Liver (tissue), 9 donors: ENCODE measurements around the gene KCNJ11. TPM values are rescaled to one million over a fixed set of nuclear protein-coding genes. Genes with fewer than 3 reads are reported as not detected.

Experiments used
- DNase-seq: peaks from one replicate; pipeline ENCODE4 v3.0.0-alpha.2; 2017; ENCODE audit warnings: low spot score
- H3K27ac ChIP-seq, 2 donors: one replicate each; pipeline ENCODE4 v1.7.0; 2013; ENCODE audit warnings: inconsistent platforms in 2 of 2, low read length in 2 of 2, control low read depth in 1 of 2, low read depth in 1 of 2, mild to moderate bottlenecking in 1 of 2
- H3K27me3 ChIP-seq, 4 donors: one replicate each; pipeline versions ENCODE4 v1.6.1 to v1.7.0; 2013; ENCODE audit warnings: low read length in 3 of 4, inconsistent platforms in 1 of 4, mild to moderate bottlenecking in 1 of 4, moderate library complexity in 1 of 4; ENCODE audit not compliant: control insufficient read depth in 4 of 4, insufficient read depth in 4 of 4
- H3K36me3 ChIP-seq, 4 donors: one replicate each; pipeline versions ENCODE4 v1.6.1 to v1.7.0; 2013; ENCODE audit warnings: low read length in 3 of 4, mild to moderate bottlenecking in 3 of 4, low read depth in 1 of 4, moderate library complexity in 1 of 4; ENCODE audit not compliant: control insufficient read depth in 4 of 4, insufficient read depth in 3 of 4
- H3K4me1 ChIP-seq, 4 donors: one replicate each; pipeline versions ENCODE4 v1.6.1 to v1.7.0; 2013; ENCODE audit warnings: low read length in 3 of 4, mild to moderate bottlenecking in 3 of 4, moderate library complexity in 1 of 4; ENCODE audit not compliant: control insufficient read depth in 4 of 4, insufficient read depth in 4 of 4
- H3K4me3 ChIP-seq, 3 donors: one replicate each; pipeline versions ENCODE4 v1.6.1 to v1.7.0; 2013; ENCODE audit warnings: low read length in 3 of 3, control low read depth in 1 of 3, low read depth in 1 of 3, mild to moderate bottlenecking in 1 of 3
- H3K9ac ChIP-seq, 2 donors: one replicate each; pipeline ENCODE4 v1.7.0; 2013; ENCODE audit warnings: low read length in 2 of 2, mild to moderate bottlenecking in 2 of 2, moderate library complexity in 2 of 2, control low read depth in 1 of 2, low read depth in 1 of 2
- H3K9me3 ChIP-seq, 4 donors: one replicate each; pipeline versions ENCODE4 v1.6.1 to v1.7.0; 2013; ENCODE audit warnings: low read length in 3 of 4; ENCODE audit not compliant: control insufficient read depth in 4 of 4
- EGR1 ChIP-seq, 2 donors: IDR thresholded peaks; 2 replicates each; pipeline ENCODE4 v1.6.1; 2016 to 2018; ENCODE audit warnings: antibody characterized with exemption in 2 of 2, low read depth in 2 of 2
- FOXA1 ChIP-seq: IDR thresholded peaks from 2 replicates; pipeline ENCODE4 v1.6.1; 2016; ENCODE audit warnings: antibody characterized with exemption
- FOXA2 ChIP-seq: IDR thresholded peaks from 2 replicates; pipeline ENCODE4 v1.6.1; 2016; ENCODE audit warnings: antibody characterized with exemption
- GABPA ChIP-seq, 2 donors: IDR thresholded peaks in 1 of 2; conservative IDR thresholded peaks in 1 of 2; 2 replicates each; pipeline ENCODE4 v1.6.1; 2016; ENCODE audit warnings: antibody characterized with exemption in 2 of 2, mild to moderate bottlenecking in 1 of 2, moderate library complexity in 1 of 2
- HNF4A ChIP-seq, 2 donors: conservative IDR thresholded peaks; 2 replicates each; pipeline ENCODE4 v1.6.1; 2016; ENCODE audit warnings: antibody characterized with exemption in 2 of 2, mild to moderate bottlenecking in 2 of 2
- HNF4G ChIP-seq: IDR thresholded peaks from 2 replicates; pipeline ENCODE4 v1.6.1; 2016; ENCODE audit warnings: antibody characterized with exemption
- JUND ChIP-seq, 2 donors: IDR thresholded peaks; 2 replicates each; pipeline ENCODE4 v1.6.1; 2016; ENCODE audit warnings: antibody characterized with exemption in 2 of 2
- NR2F2 ChIP-seq: IDR thresholded peaks from 2 replicates; pipeline ENCODE4 v1.6.1; 2016; ENCODE audit warnings: antibody characterized with exemption
- RAD21 ChIP-seq, 2 donors: IDR thresholded peaks; 2 replicates each; pipeline ENCODE4 v1.6.1; 2016; ENCODE audit warnings: antibody characterized with exemption in 2 of 2, mild to moderate bottlenecking in 2 of 2
- RXRA ChIP-seq, 2 donors: IDR thresholded peaks; 2 replicates each; pipeline ENCODE4 v1.6.1; 2017 to 2018; ENCODE audit warnings: antibody characterized with exemption in 2 of 2, mild to moderate bottlenecking in 1 of 2
- SP1 ChIP-seq: IDR thresholded peaks from 2 replicates; pipeline ENCODE4 v1.6.1; 2018; ENCODE audit warnings: antibody characterized with exemption, mild to moderate bottlenecking
- TAF1 ChIP-seq: conservative IDR thresholded peaks from 2 replicates; pipeline ENCODE4 v1.6.1; 2016; ENCODE audit warnings: antibody characterized with exemption, mild to moderate bottlenecking
- YY1 ChIP-seq: IDR thresholded peaks from 2 replicates; pipeline ENCODE4 v1.6.1; 2016; ENCODE audit warnings: antibody characterized with exemption, mild to moderate bottlenecking
- WGBS: extraction: QIAGEN DNeasy Blood & Tissue Kit; methylation state at CpG from one replicate; pipeline ENCODE4 v1.1.7; 2013; 5-methylcytosine and 5-hydroxymethylcytosine counted together
- polyA plus RNA-seq, 2 donors: library from polyadenylated mRNA; stranded (reverse) in 1 of 2; unstranded in 1 of 2; fragments of 200-250 nt in 1 of 2; fragments of >200 nt in 1 of 2; fragmentation: Nextera tagmentation in 1 of 2; extraction: Ambion mirVana in 1 of 2; gene quantifications; one replicate each; pipeline versions ENCODE4 v1.2.1 to v1.2.3, GENCODE V29; 2013 to 2015
- total RNA-seq, 2 donors: library from RNA; depleted of rRNA; stranded (reverse); fragments of >200 nt; gene quantifications; one replicate each; pipeline ENCODE4 v1.2.3, GENCODE V29; 2014
- TF ChIP-seq, protein P1 (sequence below): IDR thresholded peaks from 2 replicates; pipeline ENCODE4 v1.6.1; 2016; ENCODE audit warnings: antibody characterized with exemption
- TF ChIP-seq, protein P2 (sequence below): IDR thresholded peaks from 2 replicates; pipeline ENCODE4 v1.6.1; 2016; ENCODE audit warnings: antibody characterized with exemption
- TF ChIP-seq, protein P3 (sequence below): IDR thresholded peaks from 2 replicates; pipeline ENCODE4 v1.6.1; 2016; ENCODE audit warnings: antibody characterized with exemption, mild to moderate bottlenecking
- TF ChIP-seq, protein P4 (sequence below): fragments of 150-350 bp; IDR thresholded peaks from 2 replicates; pipeline ENCODE4 v1.5.1; 2017; ENCODE audit warnings: improper control_type of control experiment, low read depth, low read length; ENCODE audit not compliant: missing input control
- TF ChIP-seq, protein P5 (sequence below): IDR thresholded peaks from 2 replicates; pipeline ENCODE4 v1.6.1; 2016; ENCODE audit warnings: antibody characterized with exemption
- donor health status: healthy.
- donor health status: healthy.
- donor health status: healthy.
- donor health status: healthy.
- donor health status: healthy.

KCNJ11 gene
- total and polyA plus RNA-seq, 4 donors: 0.28 to 1.1 (median 0.75) TPM; not detected in 1

DNA sequence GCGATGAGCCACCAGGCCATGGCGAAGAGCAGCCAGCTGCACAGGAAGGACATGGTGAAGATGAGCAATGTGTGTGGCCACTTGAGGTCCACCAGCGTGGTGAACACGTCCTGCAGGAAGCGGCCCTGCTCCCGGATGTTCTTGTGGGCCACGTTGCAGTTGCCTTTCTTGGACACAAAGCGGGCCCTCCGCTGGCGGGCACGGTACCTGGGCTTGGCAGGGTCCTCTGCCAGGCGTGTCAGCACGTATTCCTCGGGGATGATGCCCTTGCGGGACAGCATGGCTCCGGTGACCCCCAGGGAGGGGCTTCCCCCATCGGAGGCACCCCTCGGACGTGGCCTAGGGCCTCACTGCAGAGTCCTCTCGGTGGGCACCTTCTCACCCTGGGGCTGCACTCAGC, 648 bp downstream of the KCNJ11 start:
- no peak overlapping the region for H3K27ac ChIP-seq
- DNase-seq: no peak
- no peaks in the 10 kb centered on the region for H3K27me3 ChIP-seq
- H3K4me3 ChIP-seq: no peak overlapping the region
- TF ChIP-seq, protein P1, sequence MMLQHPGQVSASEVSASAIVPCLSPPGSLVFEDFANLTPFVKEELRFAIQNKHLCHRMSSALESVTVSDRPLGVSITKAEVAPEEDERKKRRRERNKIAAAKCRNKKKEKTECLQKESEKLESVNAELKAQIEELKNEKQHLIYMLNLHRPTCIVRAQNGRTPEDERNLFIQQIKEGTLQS: no peak
- no peak for TF ChIP-seq GABPA (IDR thresholded peaks at IDR 0.05 in 1 of 2, conservative IDR thresholded peaks at IDR 0.05 in 1 of 2)
- TF ChIP-seq JUND (IDR thresholded peaks at IDR 0.05): no peak
- TF ChIP-seq TAF1: no peak
- no peak for TF ChIP-seq YY1
- no peak for TF ChIP-seq HNF4A (conservative IDR thresholded peaks at IDR 0.05)
- no peak for TF ChIP-seq NR2F2
- no peak for TF ChIP-seq HNF4G
- TF ChIP-seq, protein P2, sequence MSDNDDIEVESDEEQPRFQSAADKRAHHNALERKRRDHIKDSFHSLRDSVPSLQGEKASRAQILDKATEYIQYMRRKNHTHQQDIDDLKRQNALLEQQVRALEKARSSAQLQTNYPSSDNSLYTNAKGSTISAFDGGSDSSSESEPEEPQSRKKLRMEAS: no peak
- TF ChIP-seq, protein P3, sequence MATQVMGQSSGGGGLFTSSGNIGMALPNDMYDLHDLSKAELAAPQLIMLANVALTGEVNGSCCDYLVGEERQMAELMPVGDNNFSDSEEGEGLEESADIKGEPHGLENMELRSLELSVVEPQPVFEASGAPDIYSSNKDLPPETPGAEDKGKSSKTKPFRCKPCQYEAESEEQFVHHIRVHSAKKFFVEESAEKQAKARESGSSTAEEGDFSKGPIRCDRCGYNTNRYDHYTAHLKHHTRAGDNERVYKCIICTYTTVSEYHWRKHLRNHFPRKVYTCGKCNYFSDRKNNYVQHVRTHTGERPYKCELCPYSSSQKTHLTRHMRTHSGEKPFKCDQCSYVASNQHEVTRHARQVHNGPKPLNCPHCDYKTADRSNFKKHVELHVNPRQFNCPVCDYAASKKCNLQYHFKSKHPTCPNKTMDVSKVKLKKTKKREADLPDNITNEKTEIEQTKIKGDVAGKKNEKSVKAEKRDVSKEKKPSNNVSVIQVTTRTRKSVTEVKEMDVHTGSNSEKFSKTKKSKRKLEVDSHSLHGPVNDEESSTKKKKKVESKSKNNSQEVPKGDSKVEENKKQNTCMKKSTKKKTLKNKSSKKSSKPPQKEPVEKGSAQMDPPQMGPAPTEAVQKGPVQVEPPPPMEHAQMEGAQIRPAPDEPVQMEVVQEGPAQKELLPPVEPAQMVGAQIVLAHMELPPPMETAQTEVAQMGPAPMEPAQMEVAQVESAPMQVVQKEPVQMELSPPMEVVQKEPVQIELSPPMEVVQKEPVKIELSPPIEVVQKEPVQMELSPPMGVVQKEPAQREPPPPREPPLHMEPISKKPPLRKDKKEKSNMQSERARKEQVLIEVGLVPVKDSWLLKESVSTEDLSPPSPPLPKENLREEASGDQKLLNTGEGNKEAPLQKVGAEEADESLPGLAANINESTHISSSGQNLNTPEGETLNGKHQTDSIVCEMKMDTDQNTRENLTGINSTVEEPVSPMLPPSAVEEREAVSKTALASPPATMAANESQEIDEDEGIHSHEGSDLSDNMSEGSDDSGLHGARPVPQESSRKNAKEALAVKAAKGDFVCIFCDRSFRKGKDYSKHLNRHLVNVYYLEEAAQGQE: no peak
- no peak for TF ChIP-seq RXRA (IDR thresholded peaks at IDR 0.05)
- TF ChIP-seq, protein P4, sequence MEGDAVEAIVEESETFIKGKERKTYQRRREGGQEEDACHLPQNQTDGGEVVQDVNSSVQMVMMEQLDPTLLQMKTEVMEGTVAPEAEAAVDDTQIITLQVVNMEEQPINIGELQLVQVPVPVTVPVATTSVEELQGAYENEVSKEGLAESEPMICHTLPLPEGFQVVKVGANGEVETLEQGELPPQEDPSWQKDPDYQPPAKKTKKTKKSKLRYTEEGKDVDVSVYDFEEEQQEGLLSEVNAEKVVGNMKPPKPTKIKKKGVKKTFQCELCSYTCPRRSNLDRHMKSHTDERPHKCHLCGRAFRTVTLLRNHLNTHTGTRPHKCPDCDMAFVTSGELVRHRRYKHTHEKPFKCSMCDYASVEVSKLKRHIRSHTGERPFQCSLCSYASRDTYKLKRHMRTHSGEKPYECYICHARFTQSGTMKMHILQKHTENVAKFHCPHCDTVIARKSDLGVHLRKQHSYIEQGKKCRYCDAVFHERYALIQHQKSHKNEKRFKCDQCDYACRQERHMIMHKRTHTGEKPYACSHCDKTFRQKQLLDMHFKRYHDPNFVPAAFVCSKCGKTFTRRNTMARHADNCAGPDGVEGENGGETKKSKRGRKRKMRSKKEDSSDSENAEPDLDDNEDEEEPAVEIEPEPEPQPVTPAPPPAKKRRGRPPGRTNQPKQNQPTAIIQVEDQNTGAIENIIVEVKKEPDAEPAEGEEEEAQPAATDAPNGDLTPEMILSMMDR: no peak
- no peak for TF ChIP-seq FOXA2
- no peak for TF ChIP-seq SP1
- no peak for TF ChIP-seq EGR1 (IDR thresholded peaks at IDR 0.05; ENCODE audit: low read depth in 2 of 2)
- TF ChIP-seq, protein P5, sequence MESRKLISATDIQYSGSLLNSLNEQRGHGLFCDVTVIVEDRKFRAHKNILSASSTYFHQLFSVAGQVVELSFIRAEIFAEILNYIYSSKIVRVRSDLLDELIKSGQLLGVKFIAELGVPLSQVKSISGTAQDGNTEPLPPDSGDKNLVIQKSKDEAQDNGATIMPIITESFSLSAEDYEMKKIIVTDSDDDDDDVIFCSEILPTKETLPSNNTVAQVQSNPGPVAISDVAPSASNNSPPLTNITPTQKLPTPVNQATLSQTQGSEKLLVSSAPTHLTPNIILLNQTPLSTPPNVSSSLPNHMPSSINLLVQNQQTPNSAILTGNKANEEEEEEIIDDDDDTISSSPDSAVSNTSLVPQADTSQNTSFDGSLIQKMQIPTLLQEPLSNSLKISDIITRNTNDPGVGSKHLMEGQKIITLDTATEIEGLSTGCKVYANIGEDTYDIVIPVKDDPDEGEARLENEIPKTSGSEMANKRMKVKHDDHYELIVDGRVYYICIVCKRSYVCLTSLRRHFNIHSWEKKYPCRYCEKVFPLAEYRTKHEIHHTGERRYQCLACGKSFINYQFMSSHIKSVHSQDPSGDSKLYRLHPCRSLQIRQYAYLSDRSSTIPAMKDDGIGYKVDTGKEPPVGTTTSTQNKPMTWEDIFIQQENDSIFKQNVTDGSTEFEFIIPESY: no peak
- no peak for TF ChIP-seq RAD21 (IDR thresholded peaks at IDR 0.05)
- TF ChIP-seq FOXA1: no peak
- no peaks in the 10 kb centered on the region for H3K9me3 ChIP-seq
- WGBS: 93% methylated on average over 20 of the region's 20 CpGs
- H3K36me3 ChIP-seq: no peaks in the 10 kb centered on the region
- H3K4me1 ChIP-seq: peaks cover 0 to 3% (median 1%) of the 10 kb centered on the region in 4 donors
- no peak overlapping the region for H3K9ac ChIP-seq
